Measurements from ENCODE around the gene BRD3OS. TPM values are rescaled to one million over a fixed set of nuclear protein-coding genes. Genes with fewer than 3 reads are reported as not detected.

Gene BRD3OS
- total and polyA plus RNA-seq, 2 experiments from 2014 or later, result 18.6 to 32.3 TPM

GRCh38 chr9:134004131-134004873 lies 21.0 kb upstream of the BRD3OS start:
- H3K27ac ChIP-seq, result no peak overlapping the region
- no peak for DNase-seq (ENCODE audit: low read depth in 1 of 2, low spot score in 1 of 2)
- H3K9me3 ChIP-seq (ENCODE audit: low read depth), result no peaks in the 10 kb centered on the region
- no peaks in the 10 kb centered on the region for H3K36me3 ChIP-seq
- TF ChIP-seq CTCF (IDR thresholded peaks at IDR 0.05; ENCODE audit: low read depth, low read length), result no peak
- no peak overlapping the region for H3K4me3 ChIP-seq
- no peaks in the 10 kb centered on the region for H3K27me3 ChIP-seq
- no peaks in the 10 kb centered on the region for H3K4me1 ChIP-seq (ENCODE audit: low read depth)

DNA sequence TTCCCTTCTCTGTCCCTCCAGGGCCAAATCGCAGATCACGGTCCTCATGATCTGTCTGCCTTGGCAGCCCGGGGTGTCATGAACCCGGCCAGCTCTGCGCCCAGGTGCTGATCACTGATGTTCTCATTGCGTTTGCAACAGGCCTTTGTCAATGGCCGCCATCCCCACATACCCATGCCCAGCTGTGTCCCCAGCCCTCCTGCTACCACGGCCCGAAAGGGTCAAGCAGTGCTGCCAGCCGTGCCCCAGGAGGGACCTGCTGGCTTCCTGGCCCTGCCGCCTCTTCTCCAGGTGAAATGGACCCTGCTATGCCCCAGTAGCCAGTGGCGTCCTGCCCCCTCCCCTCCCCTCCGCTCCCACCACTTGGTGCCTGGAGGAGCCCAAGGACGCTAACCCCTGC lies 20.4 kb upstream of the BRD3OS start:
- H3K9me3 ChIP-seq (ENCODE audit: low read depth), result no peaks in the 10 kb centered on the region
- H3K4me3 ChIP-seq, result no peak overlapping the region
- H3K36me3 ChIP-seq, result no peaks in the 10 kb centered on the region
- no peak for DNase-seq (ENCODE audit: low read depth in 1 of 2, low spot score in 1 of 2)
- H3K27ac ChIP-seq, result no peak overlapping the region
- TF ChIP-seq CTCF (IDR thresholded peaks at IDR 0.05; ENCODE audit: low read depth, low read length), result no peak
- H3K4me1 ChIP-seq (ENCODE audit: low read depth), result no peaks in the 10 kb centered on the region
- no peaks in the 10 kb centered on the region for H3K27me3 ChIP-seq

GRCh38 chr9:134005381-134005780 lies 19.9 kb upstream of the BRD3OS start:
- H3K36me3 ChIP-seq, result no peaks in the 10 kb centered on the region
- no peaks in the 10 kb centered on the region for H3K4me1 ChIP-seq (ENCODE audit: low read depth)
- no peaks in the 10 kb centered on the region for H3K9me3 ChIP-seq (ENCODE audit: low read depth)
- TF ChIP-seq CTCF (IDR thresholded peaks at IDR 0.05; ENCODE audit: low read depth, low read length), result no peak
- DNase-seq (ENCODE audit: low read depth in 1 of 2, low spot score in 1 of 2), result no peak
- no peak overlapping the region for H3K27ac ChIP-seq
- H3K27me3 ChIP-seq, result no peaks in the 10 kb centered on the region
- H3K4me3 ChIP-seq, result no peak overlapping the region

DNA sequence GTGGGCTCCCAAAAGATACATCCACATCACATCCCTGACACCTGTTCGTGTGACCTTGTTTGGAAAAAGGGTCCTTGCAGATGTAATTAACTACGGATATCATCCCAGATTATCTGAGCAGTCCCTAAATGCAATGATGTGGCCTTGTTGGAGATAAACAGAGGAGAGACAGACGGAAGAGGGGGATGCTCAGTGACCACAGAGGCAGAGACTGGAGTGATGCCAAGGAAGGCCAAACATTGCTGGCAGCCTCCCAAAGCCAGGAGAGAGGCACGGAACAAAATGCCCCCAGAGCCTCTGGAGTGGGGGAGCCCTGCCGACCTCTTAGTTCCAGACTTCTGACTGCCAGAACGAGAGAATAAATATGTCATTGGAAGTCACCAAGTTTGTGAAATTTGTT lies 18.1 kb upstream of the BRD3OS start:
- Histone ChIP-seq H3K9me3 (ENCODE audit: low read depth) (peaks cover 3% of the 10 kb centered on the region), H3K4me3 (no peak overlapping the region), H3K36me3 (no peaks in the 10 kb centered on the region), H3K27me3 (no peaks in the 10 kb centered on the region), H3K4me1 (ENCODE audit: low read depth) (no peaks in the 10 kb centered on the region), H3K27ac (no peak overlapping the region)
- TF ChIP-seq CTCF (IDR thresholded peaks at IDR 0.05; ENCODE audit: low read depth, low read length), result no peak
- peak in 1 of 2 donors; percentile 29 for DNase-seq (ENCODE audit: low read depth in 1 of 2, low spot score in 1 of 2)

DNA sequence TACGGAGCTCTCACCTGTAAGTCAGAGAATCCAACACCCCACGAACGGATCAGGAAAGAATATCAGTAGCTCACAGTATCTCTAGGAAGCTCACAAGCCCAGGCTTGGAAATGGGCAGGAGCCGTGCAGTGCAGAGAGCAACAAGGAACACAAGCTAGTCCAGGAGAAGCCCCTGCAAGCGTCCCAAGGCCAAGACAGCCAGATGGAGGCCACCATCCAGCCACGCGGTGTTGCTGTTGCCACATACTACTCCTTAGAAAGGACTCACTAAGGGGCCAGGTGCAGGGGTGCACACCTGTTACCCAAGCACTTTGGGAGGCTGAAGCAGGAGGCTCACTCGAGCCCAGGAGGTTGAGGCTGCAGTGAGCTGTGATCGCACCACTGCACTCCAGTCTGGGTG lies 17.7 kb upstream of the BRD3OS start:
- no peak overlapping the region for H3K4me3 ChIP-seq
- H3K9me3 ChIP-seq (ENCODE audit: low read depth), result peaks cover 3% of the 10 kb centered on the region
- no peaks in the 10 kb centered on the region for H3K36me3 ChIP-seq
- no peak for DNase-seq (ENCODE audit: low read depth in 1 of 2, low spot score in 1 of 2)
- no peak for TF ChIP-seq CTCF (IDR thresholded peaks at IDR 0.05; ENCODE audit: low read depth, low read length)
- no peaks in the 10 kb centered on the region for H3K4me1 ChIP-seq (ENCODE audit: low read depth)
- H3K27ac ChIP-seq, result no peak overlapping the region
- no peaks in the 10 kb centered on the region for H3K27me3 ChIP-seq
